GM12875 (cell line): ENCODE measurements around the gene PAAF1.
A peak's percentile ranks its signal among the peaks of the same experiment; 100 is the strongest.
"Not testable (repeated sequence)": the region's sequence is repeated elsewhere in the genome, so short reads cannot be mapped to it uniquely, and the experiment has no call there.

Experiments used
- H3K4me3 ChIP-seq: one replicate; pipeline ENCODE4 v1.5.1; 2011; ENCODE audit warnings: low read depth, low read length, control low read depth
- CTCF ChIP-seq: IDR thresholded peaks from 2 replicates; pipeline ENCODE4 v1.5.1; 2011; ENCODE audit warnings: low read depth, mild to moderate bottlenecking, control low read depth, inconsistent platforms, low read length, moderate library complexity, borderline replicate concordance; ENCODE audit not compliant: insufficient read depth

Gene PAAF1

GRCh38 chr11:73866586-73866996 lies 10.2 kb upstream of the PAAF1 start:
- no peak for TF ChIP-seq CTCF
- H3K4me3 ChIP-seq, result no peak overlapping the region

- no peak overlapping the region for H3K4me3 ChIP-seq
- no peak for TF ChIP-seq CTCF
Measured at GRCh38 chr11:73869332-73869949, 7.4 kb upstream of the PAAF1 start.

DNA sequence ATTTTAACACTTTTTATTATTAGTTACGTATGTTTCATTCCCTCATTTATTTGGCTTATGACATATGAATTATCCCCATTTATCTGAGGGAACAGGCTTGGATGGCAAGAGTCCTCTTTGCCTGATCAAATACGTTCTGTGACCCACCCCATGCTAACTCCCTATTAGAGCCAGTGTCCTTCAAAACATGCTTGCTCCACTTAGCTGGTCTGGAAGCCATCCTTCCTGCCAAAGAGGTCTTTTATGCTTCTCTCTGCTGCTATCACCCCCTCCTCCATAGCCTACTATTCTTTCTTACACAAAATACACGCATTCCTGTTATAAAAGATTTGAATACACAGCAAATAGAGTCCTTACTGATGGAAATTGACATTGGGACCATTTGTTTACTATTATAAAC lies 6.5 kb upstream of the PAAF1 start:
- H3K4me3 ChIP-seq, result no peak overlapping the region
- TF ChIP-seq CTCF, result no peak

GRCh38 chr11:73872749-73873357 lies 3.9 kb upstream of the PAAF1 start:
- H3K4me3 ChIP-seq, result no peak overlapping the region
- no peak for TF ChIP-seq CTCF

GRCh38 chr11:73875380-73875779 lies 1.4 kb upstream of the PAAF1 start:
- peak overlapping the region; percentile 67 for H3K4me3 ChIP-seq
- no peak for TF ChIP-seq CTCF

DNA sequence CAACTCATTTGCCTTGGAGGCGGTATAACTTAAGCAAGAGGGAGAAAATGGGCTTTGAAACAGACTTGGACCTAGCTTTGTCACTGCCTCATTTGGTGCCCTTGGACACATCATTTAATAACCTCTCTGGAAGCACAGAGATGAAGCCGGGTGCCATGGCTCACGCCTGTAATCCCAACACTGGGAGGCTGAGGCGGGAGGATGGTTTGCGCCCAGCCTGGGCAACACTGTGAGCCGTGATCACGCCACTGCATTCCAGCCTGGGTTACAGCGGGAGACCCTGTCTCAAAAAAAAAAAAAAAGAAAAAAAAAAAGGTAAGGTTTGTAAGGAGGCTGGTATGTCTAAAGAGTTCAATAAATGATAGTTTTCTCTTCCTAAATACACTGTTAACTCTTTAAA lies 959 bp upstream of the PAAF1 start:
- H3K4me3 ChIP-seq, result peak overlapping the region; percentile 67
- TF ChIP-seq CTCF, result no peak

GRCh38 chr11:73878771-73879170 lies 2.0 kb downstream of the PAAF1 start:
- no peak for TF ChIP-seq CTCF
- no peak overlapping the region for H3K4me3 ChIP-seq

GRCh38 chr11:73880449-73880848 lies 3.6 kb downstream of the PAAF1 start:
- not testable (repeated sequence) for H3K4me3 ChIP-seq
